Nephron progenitor cell (in vitro differentiated cells): ENCODE data around the gene DNAH14.

Experiments used
- DNase-seq: peaks from one replicate; pipeline ENCODE4 v3.0.0; 2021
- H3K27ac Mint-ChIP-seq: 2 replicates; pipeline ENCODE4 v1.8.0; 2021; ENCODE audit warnings: mild to moderate bottlenecking, moderate library complexity, mixed read lengths
- H3K27me3 Mint-ChIP-seq: 2 replicates; pipeline ENCODE4 v1.8.0; 2021; ENCODE audit warnings: mild to moderate bottlenecking, low read depth, mixed read lengths; ENCODE audit not compliant: poor library complexity
- H3K36me3 Mint-ChIP-seq: 2 replicates; pipeline ENCODE4 v1.8.0; 2021; ENCODE audit warnings: low read depth, mixed read lengths
- H3K4me1 Mint-ChIP-seq: 2 replicates; pipeline ENCODE4 v1.8.0; 2021; ENCODE audit warnings: mixed read lengths
- H3K4me3 Mint-ChIP-seq: 2 replicates; pipeline ENCODE4 v1.8.0; 2021; ENCODE audit warnings: mild to moderate bottlenecking, moderate library complexity, mixed read lengths
- H3K9me3 Mint-ChIP-seq: 2 replicates; pipeline ENCODE4 v1.8.0; 2021; ENCODE audit warnings: mild to moderate bottlenecking, moderate library complexity, mixed read lengths
- TF ChIP-seq, protein P1 (sequence below): fragments of 200-600 bp; sonication (generic); IDR thresholded peaks from 2 replicates; pipeline ENCODE4 v1.5.0; 2021; ENCODE audit warnings: antibody characterized with exemption

Gene DNAH14

DNA sequence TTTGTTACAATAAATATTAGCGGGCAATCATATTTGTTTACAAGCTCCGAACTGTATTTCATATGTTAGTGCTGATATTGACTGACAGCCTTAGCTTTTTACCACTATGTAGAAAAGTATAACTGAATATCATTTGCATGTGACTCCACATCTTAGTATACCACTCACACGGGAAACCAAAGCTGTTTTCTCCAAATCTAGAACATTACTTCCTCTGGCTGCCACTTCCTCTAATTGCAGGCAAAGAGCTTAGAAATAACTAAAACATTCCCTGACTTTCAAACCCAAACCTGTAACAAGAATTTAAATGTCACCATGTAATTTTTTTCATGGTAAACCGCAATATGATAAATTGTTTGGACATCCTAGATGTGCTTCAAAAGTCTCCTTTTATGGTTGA is 323.7 kb downstream of the DNAH14 start:
- Mint-ChIP-seq H3K9me3 (peaks cover 4% of the 10 kb centered on the region), H3K36me3 (peaks cover 14% of the 10 kb centered on the region), H3K4me1 (no peaks in the 10 kb centered on the region), H3K27ac (no peak overlapping the region), H3K27me3 (peaks cover 3% of the 10 kb centered on the region), H3K4me3 (no peak overlapping the region)
- TF ChIP-seq, protein P1, sequence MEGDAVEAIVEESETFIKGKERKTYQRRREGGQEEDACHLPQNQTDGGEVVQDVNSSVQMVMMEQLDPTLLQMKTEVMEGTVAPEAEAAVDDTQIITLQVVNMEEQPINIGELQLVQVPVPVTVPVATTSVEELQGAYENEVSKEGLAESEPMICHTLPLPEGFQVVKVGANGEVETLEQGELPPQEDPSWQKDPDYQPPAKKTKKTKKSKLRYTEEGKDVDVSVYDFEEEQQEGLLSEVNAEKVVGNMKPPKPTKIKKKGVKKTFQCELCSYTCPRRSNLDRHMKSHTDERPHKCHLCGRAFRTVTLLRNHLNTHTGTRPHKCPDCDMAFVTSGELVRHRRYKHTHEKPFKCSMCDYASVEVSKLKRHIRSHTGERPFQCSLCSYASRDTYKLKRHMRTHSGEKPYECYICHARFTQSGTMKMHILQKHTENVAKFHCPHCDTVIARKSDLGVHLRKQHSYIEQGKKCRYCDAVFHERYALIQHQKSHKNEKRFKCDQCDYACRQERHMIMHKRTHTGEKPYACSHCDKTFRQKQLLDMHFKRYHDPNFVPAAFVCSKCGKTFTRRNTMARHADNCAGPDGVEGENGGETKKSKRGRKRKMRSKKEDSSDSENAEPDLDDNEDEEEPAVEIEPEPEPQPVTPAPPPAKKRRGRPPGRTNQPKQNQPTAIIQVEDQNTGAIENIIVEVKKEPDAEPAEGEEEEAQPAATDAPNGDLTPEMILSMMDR: no peak
- DNase-seq: no peak

DNA sequence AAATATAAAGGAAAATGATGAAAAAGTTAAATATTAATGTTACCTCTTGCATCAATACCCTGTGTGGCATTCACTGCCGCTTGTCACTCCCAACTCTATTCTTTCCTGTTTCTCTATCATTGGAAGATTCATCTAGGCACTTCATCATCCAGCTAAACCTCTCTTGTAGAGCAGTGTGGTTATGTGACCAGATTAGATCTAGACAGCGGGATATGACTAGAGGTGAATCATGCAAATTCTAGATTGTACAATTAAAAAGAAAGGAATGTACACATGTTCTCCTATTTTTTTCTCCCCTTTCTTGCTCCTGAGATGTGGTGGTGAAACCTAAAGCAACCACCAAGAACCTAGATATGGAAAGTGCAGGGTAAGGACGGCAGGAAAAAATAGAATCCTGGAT is 324.3 kb downstream of the DNAH14 start:
- peaks cover 3% of the 10 kb centered on the region for H3K27me3 Mint-ChIP-seq
- H3K9me3 Mint-ChIP-seq: peaks cover 4% of the 10 kb centered on the region
- no peak for DNase-seq
- no peaks in the 10 kb centered on the region for H3K4me1 Mint-ChIP-seq
- TF ChIP-seq, protein P1: no peak
- no peak overlapping the region for H3K4me3 Mint-ChIP-seq
- H3K27ac Mint-ChIP-seq: no peak overlapping the region
- peaks cover 14% of the 10 kb centered on the region for H3K36me3 Mint-ChIP-seq

DNA sequence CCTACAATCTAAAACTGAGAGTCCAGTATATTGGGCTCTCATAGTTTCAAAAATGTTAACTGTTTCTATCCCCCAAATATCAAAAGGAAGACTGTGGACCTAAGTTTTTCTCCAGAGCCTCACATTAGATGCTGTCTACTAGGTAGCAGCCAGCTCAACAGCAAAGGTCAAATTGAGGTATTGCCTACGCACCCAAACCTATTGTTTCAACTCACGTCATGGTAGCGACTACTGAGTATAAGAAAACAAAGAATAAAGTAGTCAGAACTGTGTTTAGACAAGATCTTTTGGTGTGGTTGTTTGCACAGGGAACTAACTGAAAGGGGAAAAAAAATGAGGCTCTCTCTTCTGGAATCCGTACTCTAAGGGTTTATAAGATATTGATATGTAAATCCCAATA is 325.2 kb downstream of the DNAH14 start:
- no peaks in the 10 kb centered on the region for H3K4me1 Mint-ChIP-seq
- peaks cover 3% of the 10 kb centered on the region for H3K27me3 Mint-ChIP-seq
- peaks cover 17% of the 10 kb centered on the region for H3K36me3 Mint-ChIP-seq
- H3K4me3 Mint-ChIP-seq: no peak overlapping the region
- TF ChIP-seq, protein P1: no peak
- peaks cover 5% of the 10 kb centered on the region for H3K9me3 Mint-ChIP-seq
- no peak overlapping the region for H3K27ac Mint-ChIP-seq
- no peak for DNase-seq

DNA sequence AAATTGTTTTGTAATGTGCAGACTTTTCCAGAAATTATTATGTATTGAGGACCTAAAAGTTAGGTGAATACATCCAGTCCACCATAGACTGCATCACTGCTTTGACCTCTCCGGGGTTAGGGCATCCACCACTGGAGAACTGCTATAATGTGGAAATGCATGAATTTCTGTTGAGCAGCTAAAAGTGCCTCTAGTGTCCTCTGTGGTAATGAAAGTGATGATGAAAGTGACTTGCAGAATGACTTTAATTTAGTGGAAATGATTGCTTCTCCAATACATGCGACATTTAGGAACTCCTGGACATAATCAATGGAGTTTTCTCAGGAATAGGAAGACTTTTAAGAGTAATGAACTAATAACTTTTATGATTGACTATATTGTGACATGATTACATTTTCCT is 327.6 kb downstream of the DNAH14 start:
- Mint-ChIP-seq H3K36me3 (peaks cover 30% of the 10 kb centered on the region), H3K4me1 (no peaks in the 10 kb centered on the region), H3K9me3 (peaks cover 24% of the 10 kb centered on the region), H3K27me3 (no peaks in the 10 kb centered on the region), H3K4me3 (no peak overlapping the region), H3K27ac (no peak overlapping the region)
- TF ChIP-seq, protein P1: no peak
- DNase-seq: no peak

DNA sequence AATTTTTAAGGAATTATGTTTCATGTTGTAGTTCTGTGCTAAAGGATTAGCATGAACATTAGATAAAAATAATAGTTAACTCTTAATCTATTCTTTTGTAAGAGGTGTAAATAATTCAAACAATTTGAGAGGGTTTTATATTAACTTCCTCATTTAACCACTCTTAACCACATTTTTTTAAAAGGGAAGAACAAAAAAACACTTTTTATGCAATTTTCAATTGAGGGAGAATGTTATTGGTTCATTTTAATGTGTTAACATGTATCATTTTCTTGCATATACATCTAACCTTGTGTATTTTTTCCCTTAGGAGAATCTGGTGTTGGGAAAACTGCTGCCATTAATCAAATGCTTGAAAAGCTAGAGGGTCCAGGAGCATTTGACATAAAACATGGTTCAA is 329.3 kb downstream of the DNAH14 start:
- no peaks in the 10 kb centered on the region for H3K4me1 Mint-ChIP-seq
- H3K36me3 Mint-ChIP-seq: peaks cover 30% of the 10 kb centered on the region
- H3K27me3 Mint-ChIP-seq: no peaks in the 10 kb centered on the region
- H3K27ac Mint-ChIP-seq: no peak overlapping the region
- no peak for DNase-seq
- TF ChIP-seq, protein P1: no peak
- peaks cover 26% of the 10 kb centered on the region for H3K9me3 Mint-ChIP-seq
- H3K4me3 Mint-ChIP-seq: no peak overlapping the region

DNA sequence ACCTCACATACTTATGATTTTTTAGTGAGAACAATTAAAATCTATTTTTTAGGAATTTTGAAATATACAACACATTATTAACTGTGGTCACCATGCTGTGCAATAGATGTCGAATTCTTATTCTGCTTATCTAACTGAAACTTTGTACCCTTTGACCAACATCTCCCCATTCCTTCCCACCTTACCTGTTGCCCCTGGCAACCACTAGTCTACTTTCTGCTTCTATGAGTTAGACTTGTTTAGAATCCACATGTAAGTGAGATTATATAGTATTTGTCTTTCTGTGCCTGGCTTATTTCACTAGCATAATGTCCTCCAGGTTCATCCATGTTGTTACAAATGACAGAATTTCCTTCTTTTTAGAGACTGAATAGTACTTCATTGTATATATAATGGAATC is 330.1 kb downstream of the DNAH14 start:
- TF ChIP-seq, protein P1: no peak
- Mint-ChIP-seq H3K36me3 (peaks cover 30% of the 10 kb centered on the region), H3K4me3 (no peak overlapping the region), H3K9me3 (peaks cover 26% of the 10 kb centered on the region), H3K27ac (no peak overlapping the region), H3K4me1 (no peaks in the 10 kb centered on the region), H3K27me3 (no peaks in the 10 kb centered on the region)
- DNase-seq: no peak
